Measurements from ENCODE around the gene PIEZO1.
"Not testable (repeated sequence)": the region's sequence is repeated elsewhere in the genome, so short reads cannot be mapped to it uniquely, and the experiment has no call there.

Gene PIEZO1, protein sequence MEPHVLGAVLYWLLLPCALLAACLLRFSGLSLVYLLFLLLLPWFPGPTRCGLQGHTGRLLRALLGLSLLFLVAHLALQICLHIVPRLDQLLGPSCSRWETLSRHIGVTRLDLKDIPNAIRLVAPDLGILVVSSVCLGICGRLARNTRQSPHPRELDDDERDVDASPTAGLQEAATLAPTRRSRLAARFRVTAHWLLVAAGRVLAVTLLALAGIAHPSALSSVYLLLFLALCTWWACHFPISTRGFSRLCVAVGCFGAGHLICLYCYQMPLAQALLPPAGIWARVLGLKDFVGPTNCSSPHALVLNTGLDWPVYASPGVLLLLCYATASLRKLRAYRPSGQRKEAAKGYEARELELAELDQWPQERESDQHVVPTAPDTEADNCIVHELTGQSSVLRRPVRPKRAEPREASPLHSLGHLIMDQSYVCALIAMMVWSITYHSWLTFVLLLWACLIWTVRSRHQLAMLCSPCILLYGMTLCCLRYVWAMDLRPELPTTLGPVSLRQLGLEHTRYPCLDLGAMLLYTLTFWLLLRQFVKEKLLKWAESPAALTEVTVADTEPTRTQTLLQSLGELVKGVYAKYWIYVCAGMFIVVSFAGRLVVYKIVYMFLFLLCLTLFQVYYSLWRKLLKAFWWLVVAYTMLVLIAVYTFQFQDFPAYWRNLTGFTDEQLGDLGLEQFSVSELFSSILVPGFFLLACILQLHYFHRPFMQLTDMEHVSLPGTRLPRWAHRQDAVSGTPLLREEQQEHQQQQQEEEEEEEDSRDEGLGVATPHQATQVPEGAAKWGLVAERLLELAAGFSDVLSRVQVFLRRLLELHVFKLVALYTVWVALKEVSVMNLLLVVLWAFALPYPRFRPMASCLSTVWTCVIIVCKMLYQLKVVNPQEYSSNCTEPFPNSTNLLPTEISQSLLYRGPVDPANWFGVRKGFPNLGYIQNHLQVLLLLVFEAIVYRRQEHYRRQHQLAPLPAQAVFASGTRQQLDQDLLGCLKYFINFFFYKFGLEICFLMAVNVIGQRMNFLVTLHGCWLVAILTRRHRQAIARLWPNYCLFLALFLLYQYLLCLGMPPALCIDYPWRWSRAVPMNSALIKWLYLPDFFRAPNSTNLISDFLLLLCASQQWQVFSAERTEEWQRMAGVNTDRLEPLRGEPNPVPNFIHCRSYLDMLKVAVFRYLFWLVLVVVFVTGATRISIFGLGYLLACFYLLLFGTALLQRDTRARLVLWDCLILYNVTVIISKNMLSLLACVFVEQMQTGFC (N-terminal part only)

DNA sequence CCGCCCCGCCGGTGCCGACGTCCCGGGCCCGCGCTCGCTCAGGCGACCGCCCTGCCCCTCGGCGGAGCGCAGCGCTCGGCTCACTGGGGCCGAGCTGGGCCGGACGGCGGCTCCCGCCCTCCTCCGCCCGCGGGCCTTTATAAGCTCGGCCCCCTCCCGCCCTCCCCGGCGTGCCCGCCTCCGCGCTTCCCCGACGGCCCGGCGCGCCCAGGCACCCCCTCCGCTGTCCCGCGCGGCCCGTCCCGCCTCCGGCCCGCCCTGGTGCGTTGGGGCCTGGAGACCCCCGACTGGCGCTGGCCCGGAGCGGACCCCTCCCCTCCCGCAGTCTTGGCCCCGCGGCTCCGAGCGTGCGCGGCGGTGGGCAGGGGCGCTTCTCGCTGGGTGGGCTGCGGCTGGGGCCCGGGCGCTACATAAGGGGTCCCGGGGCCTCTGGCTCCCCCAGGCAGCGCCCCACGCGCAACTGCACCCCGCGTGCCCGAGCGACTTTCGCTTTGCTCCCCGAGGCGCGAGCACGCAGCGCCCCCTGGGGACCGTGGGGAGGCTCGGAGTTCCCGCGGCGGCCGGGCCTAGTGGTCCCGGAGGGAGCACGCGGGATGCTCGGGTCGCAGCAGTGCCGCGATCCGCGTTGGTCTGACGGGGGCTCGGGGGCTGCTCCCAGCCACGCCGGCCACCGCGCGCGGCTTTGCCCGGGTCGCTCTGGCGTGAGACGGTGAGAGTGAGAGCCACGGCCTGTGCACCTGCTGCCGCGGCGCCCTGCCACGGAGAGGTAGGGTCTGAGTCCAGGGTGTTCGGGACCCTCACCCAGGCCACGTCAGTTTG is at the start of gene PIEZO1:
Gene PIEZO1, minus strand, starts transcription at position 115 of the 819 bp plus-strand sequence. CDS start 256 bp downstream, outside the sequence.
- no peak for DNase-seq

DNA sequence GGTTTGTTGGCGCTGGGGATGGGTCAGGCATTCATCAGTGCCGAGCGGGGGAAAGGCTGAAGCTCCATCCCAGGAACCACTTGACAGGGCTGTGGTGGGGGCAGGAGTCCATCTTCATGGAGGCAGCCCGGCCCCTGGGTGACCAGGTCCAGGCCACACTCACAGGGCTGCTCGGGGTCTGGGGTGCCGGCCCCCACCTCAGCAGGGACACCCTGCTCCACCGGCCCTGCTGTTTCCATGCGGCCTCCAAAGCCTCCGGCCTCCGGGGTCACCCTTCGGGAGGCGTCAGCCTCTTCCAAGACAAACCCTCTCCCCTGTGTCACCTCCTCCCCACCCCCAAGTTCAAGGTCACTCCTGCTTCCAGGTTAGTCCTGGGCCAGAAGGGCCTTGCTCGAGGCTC is 49.6 kb upstream of the PIEZO1 start:
- DNase-seq, result no peak

DNA sequence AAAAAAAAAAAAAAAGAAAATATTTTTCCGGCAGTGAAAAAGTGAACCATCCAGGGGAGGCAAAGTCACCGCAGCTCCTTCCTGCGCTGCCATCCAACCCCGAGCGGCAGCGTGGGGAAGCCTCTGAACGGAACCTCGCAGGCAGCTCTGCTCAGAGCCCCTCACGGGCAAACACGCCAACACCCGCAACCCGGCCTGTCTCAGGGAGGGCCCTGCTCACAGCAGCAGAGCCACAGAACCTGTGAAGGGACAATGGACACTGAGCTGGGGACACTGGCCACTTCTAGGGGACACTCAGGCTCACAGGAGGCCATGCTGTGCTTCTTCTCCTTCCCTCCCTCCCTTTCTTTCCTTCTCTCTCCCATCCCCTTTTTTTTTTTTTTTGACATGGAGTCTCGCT is 48.1 kb upstream of the PIEZO1 start:
- DNase-seq, result no peak

DNA sequence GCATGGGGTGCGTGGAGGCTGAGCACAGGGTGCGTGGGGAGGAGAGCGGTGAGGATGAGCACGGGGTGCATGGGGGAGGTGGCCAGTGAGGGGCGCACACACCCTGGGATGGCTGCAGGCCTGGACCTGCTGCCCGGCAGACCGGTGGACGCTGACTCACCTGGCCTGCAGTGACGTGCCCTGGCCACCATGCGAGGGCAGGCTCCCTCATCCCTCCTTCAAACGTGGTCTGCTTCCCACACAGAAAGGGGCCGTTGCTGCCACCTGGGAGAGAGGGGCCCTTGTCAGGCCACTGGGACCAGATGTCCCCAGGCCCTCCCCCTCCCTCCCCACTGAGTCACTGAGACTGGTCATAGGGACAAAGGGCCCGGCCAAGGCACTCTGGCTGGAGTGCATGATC is 46.8 kb upstream of the PIEZO1 start:
- no peak for DNase-seq

DNA sequence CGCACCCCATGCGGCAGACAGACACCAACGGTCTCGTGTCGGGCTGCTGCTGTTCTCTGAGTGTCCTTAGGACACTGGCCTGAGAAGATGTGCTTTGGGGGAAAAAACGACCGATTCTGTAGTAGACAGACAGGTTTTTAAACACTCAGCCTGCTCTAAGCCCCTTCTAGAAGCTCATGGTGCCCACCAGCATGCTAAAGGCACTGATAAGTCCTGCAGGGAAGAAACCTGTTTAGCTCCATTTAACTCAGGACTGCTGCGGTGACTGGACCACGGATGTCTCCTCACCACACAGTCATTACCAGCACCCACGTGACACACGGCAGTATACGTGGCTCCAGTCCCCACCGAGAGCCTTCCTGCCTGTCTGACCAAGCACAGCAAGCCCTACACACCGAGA is 45.8 kb upstream of the PIEZO1 start:
- DNase-seq, result no peak

DNA sequence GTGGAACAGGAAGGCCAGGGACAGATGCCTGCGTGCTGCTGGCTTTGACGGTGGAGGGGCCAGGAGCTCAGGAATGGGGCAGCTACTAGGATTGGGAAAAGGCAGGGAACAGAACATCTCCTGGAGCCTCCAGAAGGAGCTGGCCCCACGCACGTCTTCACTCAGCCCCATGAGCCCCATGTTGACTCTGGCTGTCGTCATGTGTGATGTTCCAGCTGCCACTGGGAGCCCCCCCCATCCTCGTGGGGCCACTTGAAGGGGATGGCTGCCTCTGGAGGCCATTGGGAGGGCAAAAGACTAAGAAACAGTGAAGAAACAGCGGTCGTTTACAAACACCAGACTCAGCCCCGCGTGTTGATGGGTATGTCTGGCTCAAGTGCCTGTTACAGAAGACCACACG is 45.2 kb upstream of the PIEZO1 start:
- DNase-seq, result no peak

DNA sequence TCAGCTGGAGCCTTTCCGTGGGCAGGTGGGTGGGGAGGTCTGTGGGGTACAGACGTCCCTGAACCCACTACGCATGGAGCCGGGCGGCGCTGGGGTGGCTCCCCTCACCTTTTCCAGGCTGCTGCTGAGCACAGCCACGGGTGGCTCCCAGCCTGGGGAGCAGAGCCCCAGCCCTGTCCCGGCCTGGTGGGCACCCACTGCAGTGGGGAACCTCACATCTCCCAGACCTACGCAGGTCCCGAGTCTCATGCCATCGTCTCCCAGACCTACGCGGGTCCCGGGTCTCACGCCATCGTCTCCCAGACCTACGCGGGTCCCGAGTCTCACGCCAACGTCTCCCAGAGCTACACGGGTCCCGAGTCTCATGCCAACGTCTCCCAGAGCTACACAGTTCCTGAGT is 43.7 kb upstream of the PIEZO1 start:
- DNase-seq, result no peak

DNA sequence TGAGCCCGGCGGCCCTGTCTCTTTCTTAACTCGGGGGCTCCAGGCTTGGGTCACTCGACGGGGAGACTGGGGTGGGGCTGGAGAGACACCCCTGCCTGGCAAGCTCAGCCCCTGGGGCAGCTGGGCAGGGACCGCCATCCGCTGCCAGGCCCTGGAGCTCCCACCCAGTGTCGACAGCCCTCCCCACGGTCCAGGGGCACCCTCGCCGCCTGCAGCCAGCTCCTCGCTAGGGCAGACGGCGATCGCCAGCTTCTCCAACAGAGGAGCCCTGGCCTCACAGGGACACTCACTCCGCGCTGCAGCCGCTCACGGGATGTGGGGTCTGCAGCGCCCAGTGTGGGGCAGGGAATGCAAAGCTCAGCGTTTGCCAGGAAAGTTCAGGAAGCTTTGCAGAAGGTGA is 42.7 kb upstream of the PIEZO1 start:
- no peak for DNase-seq

DNA sequence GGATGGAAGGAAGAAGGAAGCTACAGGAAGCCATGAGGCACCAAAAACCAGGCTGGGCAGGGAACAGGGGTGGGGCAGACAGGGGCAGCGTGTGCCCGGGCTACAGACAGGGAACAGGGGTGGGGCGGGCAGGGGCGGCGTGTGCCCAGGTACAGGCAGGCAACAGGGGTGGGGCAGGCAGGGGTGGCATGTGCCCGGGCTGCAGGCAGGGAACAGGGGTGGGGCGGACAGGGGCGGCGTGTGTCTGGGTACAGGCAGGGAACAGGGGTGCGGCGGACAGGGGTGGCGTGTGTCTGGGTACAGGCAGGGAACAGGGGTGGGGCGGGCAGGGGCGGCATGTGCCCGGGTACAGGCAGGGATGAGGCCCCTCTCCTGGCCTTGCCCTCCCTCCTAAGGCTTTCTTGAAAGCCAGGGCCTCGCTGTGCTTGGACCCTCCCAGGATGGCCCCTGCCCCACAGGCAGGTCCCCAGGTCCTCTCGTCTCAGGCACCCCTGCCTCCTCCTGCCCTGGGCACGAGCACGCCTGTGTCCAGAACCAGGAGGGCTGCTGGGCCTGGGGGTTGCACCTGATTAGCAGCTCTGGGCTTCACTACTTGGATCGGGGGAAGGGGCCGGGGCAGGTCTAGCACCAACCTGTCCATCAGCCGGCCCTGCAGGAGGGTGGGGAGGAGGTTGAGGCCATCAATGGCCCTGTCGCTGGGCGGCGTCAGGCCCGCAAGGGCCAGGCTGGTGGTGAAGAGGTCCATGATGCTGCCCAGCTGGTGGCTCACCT is 41.2 kb upstream of the PIEZO1 start:
- DNase-seq, result no peak

DNA sequence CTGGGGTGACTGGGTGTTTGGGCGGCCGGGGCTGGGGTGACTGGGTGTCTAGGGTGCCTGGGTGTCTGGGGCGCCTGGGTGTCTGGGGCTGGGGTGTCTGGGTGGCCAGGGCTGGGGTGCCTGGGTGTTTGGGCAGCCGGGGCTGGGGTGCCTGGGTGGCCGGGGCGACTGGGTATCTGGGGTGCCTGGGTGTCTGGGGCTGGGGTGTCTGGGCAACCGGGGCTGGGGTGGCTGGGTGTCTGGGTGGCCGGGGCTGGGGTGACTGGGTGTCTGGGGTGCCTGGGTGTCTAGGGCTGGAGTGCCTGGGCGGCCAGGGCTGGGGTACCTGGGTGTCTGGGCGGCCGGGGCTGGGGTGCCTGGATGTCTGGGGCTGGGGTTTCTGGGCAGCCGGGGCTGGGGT is 40.1 kb upstream of the PIEZO1 start:
- DNase-seq, result no peak

DNA sequence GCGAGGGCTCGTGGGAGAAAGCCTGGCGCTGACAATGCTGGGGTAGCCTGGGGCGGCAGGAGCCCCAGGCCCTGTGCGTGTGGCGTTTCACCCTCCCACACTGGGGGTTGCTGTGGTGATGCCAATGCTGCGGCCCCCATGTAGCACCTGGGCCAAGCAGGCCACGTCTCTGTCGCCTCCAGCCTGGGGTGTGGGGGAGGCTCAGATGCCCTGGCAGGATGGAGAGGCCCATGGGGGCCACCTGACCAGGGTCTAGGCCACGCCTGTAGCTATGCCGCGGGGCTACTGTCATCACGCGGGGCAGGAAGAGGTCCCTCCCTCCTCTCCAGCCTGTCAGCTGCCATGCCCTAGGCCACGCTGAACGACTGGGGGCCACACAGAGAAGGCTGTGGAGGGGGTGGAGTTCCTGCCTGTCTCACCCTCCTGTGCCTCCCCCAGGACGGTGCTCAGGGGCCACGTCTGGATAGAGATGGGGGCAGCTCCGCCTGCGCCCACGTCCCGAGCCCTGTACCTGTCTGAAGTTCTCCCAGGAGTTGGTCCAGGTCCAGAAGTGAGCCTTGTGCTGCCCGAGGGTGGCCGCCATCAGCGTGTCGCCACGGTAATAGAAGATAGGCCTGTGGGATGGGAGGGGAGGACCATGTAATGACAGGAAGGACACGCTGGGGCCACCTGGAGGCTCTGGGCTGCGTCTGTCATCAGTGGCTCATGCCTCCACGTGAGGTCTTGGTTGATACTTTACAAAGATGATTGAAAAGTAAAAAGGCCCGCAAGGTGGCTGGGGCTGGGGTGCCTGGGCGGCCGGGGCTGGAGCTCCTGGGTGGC is 39.4 kb upstream of the PIEZO1 start:
- DNase-seq, result no peak

DNA sequence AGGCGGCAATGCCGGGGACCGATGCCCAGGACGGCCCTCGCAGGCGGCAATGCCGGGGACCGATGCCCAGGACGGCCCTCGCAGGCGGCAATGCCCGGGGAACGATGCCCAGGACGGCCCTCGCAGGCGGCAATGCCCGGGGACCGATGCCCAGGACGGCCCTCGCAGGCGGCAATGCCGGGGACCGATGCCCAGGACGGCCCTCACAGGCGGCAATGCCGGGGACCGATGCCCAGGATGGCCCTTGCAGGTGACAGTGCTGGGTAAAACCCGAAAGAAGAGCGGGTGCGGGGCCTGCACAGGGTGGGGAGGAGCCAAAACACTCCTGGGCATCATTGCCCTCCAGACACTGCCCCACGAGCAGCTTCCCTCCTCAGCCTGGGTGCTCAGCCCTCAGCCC is 38.6 kb upstream of the PIEZO1 start:
- not testable (repeated sequence) for DNase-seq

DNA sequence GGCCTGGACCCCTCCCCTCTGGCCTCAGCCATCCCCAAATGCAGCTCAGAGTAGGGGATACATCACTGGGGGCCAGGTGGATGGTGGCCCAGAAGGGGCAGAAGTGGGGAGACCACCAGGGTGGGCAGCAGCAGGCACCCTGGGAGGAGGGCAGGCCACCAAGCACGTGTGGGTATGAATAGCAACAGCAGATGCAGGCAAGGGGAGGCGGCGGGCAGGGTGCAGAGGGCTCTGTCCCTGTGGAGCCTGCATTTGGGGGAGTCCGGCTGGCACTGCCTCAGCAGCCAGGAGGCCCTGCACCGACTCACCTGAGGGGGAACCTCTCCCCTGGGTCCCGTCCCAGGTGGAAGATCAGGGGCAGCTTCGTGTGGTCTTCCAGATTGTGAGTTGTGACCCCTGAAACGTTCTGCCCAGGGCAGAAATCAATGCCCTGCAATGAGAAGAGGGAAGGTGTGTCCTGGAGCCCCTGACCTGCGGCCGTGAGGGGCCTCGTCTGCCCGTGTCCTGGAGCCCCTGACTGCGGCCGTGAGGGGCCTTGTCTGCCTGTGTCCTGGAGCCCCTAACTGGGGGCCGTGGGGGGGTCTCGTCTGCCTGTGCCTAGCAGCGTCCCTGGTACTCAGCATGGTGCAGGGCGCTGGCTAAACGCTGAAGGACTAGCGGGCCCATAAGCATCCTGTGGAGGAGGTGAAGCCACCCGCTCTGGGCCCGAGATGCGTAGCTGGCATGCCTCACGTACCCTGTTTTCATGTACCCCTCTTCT is 37.4 kb upstream of the PIEZO1 start:
- DNase-seq, result no peak

DNA sequence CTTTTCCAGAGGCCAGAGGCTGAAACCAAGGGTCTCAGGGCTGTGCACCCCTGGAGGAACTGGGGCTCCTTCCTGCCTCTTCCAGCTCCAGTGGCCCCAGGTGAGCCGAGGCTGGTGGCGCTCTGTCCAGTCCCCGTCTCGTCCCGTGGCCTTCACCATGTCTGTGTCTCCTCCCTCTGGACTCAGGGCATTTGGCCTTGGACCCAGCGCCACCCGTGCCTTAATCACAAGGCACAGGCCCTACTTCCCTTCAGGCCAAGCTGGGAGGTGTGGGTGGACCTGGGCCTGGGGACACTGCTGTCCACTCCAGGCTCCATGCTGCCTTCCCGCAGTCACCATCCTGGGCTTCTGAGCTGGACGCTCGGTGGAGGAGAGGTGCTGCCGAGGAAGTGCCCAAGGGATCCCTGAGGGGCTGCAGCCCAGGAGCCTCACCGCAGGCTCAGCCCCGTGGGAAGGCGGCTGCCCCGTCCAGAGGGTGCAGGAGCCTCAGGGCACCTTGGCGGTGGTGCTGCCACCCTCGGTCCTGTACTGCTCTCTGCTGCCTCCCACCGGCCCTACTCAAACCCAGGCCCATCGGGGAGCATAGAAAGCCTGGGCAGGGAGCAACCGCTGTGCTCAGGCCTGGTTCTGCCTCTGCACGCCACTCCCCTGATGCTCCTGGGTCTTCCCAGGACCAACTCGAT is 36.3 kb upstream of the PIEZO1 start:
- DNase-seq, result no peak

DNA sequence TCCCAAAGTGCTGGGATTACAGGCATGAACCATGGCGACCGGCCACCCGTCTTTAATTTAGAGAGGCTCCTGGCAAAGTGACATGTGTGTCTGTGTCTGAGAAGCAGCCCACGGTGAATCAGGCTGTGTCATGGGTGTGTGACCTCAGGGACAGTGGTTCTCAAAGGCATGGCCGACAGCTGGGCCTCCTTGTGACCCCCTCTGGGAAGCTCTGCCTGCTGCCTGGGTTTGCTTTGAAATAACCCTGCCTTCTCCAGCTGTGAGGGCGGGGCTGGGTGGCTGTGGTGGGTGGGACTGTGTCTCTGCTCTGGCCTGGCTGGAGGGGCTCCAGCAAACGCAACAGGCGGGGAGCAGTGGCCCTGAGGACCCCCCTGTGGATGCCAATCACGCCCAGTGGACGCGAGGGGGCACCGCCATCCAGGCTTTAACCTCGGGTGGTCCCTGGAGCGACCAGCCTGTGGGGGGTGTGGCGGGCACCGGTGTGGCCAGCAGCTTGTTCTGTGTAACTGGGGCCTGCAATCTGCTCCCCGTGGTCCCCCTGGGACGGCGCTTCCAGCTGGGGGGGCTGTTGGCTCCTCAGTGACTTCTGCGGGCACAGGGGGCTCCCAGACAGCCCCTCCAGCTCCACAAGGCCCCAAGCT is 35.5 kb upstream of the PIEZO1 start:
- DNase-seq, result no peak

DNA sequence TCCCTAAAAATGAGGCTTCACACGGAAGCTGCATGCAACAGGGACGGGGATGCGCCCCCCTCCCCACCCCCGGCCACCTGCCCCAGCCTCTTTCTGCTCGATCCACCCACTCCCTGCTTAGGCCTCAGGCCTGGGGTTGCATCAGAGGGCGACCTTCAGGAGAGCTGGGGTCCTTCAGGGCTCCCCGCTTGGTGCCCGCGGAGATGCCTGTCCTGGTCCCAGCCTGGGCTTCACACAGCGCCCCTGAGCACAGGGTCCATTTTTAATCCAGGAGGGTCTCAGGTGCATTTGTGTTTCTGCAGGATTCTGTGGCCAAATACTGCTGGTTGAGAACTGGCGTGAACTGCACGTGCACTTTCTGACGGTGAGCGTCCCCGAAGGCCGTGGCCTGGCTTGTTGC is 34.1 kb upstream of the PIEZO1 start:
- no peak for DNase-seq

DNA sequence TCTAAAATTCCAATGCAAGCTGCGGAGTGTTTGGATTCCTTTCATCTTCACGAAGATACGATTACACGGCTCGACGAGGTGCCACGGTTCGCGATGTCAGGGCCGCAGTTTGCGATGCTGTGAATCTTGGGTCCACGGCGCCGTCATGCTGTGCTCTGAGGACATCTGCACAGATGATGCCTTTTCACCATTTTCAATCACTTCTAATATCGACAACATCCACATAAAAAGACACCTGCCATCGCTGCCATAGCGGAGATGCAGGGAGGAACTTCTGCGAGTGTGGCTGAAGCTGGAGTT is 33.5 kb upstream of the PIEZO1 start:
- no peak for DNase-seq

DNA sequence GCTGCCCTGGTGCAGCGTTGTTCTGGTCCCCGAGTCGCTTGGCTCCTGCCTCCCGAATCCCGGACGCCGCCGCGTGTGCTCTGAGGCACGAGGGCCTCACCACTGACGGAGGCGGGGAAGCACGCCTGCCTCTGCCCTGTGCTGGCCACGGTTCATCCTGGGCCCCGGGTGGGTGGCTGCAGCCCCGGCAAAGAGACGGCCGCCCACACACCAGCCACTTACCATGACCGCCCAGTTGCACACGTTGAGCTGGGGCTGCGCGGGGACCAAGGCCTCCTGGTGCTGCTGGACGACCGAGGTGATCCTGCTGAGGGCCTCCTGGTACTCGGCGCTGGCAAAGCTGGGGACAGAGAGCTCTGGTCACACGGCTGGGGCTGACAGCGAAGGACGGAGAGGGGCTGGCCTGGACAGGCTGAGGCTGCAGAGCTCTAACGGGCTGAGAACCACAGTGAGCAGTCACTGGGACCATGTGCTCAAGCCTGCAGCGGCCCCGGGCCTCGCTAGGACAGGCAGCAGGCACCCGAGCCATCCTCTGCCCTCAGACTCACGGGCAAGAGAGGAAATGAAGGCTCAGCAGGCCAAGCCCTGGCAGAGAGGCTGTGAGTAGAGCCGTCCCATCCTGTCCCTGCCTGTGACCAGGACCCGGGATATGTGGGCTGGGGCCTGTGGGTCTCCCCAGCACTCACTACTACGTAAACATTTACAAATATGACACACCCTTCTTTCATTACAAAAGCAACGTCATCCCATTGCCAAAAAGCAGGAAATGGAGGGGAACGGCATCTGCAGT is 33.0 kb upstream of the PIEZO1 start:
- no peak for DNase-seq

All from NCI-H510A treated with DMSO at 0.1 percent for 48 hours (cell line).